Activated CD8-positive, alpha-beta T cell treated with anti-CD3 and anti-CD28 coated beads, Interleukin-2, amount 10 ng/mL, durations not matched to agents 7 days and 5 days (primary cell): ENCODE results near the gene CNOT9. TPM values are rescaled to one million over a fixed set of nuclear protein-coding genes. Genes with fewer than 3 reads are reported as not detected.

Source experiments
- total RNA-seq, 2 experiments: library from RNA; stranded (reverse); gene quantifications; one replicate each; pipeline ENCODE4 v1.2.3, GENCODE V29; 2021

CNOT9 gene
- total RNA-seq, 2 experiments from 2014 or later = 96.8 to 97.3 TPM

Other genes with a start within 250 kb of the CNOT9 start
- gene CATIP, start 212.0 kb upstream of the CNOT9 start, total RNA-seq = not detected
- under 1 TPM; 0.21 to 0.29 TPM for gene SLC11A1, start 186.6 kb upstream of the CNOT9 start, total RNA-seq
- 100 to 1,000 TPM; 175 to 185 TPM for gene CTDSP1, start 169.0 kb upstream of the CNOT9 start, total RNA-seq
- gene VIL1, start 149.7 kb upstream of the CNOT9 start, total RNA-seq = not detected
- 10 to 100 TPM; 33.9 to 38.1 TPM for gene USP37, start 488 bp upstream of the CNOT9 start, total RNA-seq
- gene PLCD4, start 39.1 kb downstream of the CNOT9 start, total RNA-seq = under 1 TPM; 0.26 to 0.32 TPM
- 10 to 100 TPM; 49.2 to 53.1 TPM for gene ZNF142, start 90.8 kb downstream of the CNOT9 start, total RNA-seq
- gene BCS1L, start 90.8 kb downstream of the CNOT9 start, total RNA-seq = 10 to 100 TPM; 50.1 to 50.5 TPM
- 10 to 100 TPM; 19.0 to 25.8 TPM for gene RNF25, start 103.2 kb downstream of the CNOT9 start, total RNA-seq
- gene STK36, start 103.2 kb downstream of the CNOT9 start, total RNA-seq = 10 to 100 TPM; 12.1 to 15.2 TPM
- gene TTLL4, start 142.0 kb downstream of the CNOT9 start, total RNA-seq = 10 to 100 TPM; 25.8 to 27.7 TPM
- gene CYP27A1, start 213.3 kb downstream of the CNOT9 start, total RNA-seq = not detected